HG03097 (cell line): ENCODE measurements around the gene CCSER1.
"Not testable (repeated sequence)": the region's sequence is repeated elsewhere in the genome, so short reads cannot be mapped to it uniquely, and the experiment has no call there.

Experiments used
- ATAC-seq: cut with Tn5 transposase; IDR thresholded peaks from one replicate; pipeline ENCODE4 v1.9.1; 2021; ENCODE audit not compliant: unreplicated experiment, low FRiP score

Gene CCSER1

GRCh38 chr4:90421161-90421560, 294.0 kb downstream of the CCSER1 start:
- no peak for ATAC-seq

- no peak for ATAC-seq
Measured at GRCh38 chr4:90425893-90426292, 298.7 kb downstream of the CCSER1 start.

GRCh38 chr4:90438522-90438921, 311.3 kb downstream of the CCSER1 start:
- no peak for ATAC-seq

GRCh38 chr4:90441770-90442169, 314.6 kb downstream of the CCSER1 start:
- ATAC-seq: no peak

- no peak for ATAC-seq
Measured at GRCh38 chr4:90442619-90443018, 315.4 kb downstream of the CCSER1 start.

- ATAC-seq: no peak
Measured at GRCh38 chr4:90443231-90443630, 316.0 kb downstream of the CCSER1 start.

GRCh38 chr4:90444904-90445303, 317.7 kb downstream of the CCSER1 start:
- no peak for ATAC-seq

- no peak for ATAC-seq
Measured at GRCh38 chr4:90445380-90445779, 318.2 kb downstream of the CCSER1 start.

GRCh38 chr4:90449626-90450025, 322.4 kb downstream of the CCSER1 start:
- no peak for ATAC-seq

- ATAC-seq: no peak
Measured at GRCh38 chr4:90456891-90457290, 329.7 kb downstream of the CCSER1 start.

GRCh38 chr4:90457817-90458216, 330.6 kb downstream of the CCSER1 start:
- ATAC-seq: no peak

- no peak for ATAC-seq
Measured at GRCh38 chr4:90458576-90458975, 331.4 kb downstream of the CCSER1 start.

- no peak for ATAC-seq
Measured at GRCh38 chr4:90474484-90474883, 347.3 kb downstream of the CCSER1 start.

- ATAC-seq: no peak
Measured at GRCh38 chr4:90476019-90476418, 348.8 kb downstream of the CCSER1 start.

- ATAC-seq: no peak
Measured at GRCh38 chr4:90476586-90476985, 349.4 kb downstream of the CCSER1 start.

- ATAC-seq: not testable (repeated sequence)
Measured at GRCh38 chr4:90484894-90485293, 357.7 kb downstream of the CCSER1 start.

GRCh38 chr4:90486346-90486745, 359.2 kb downstream of the CCSER1 start:
- ATAC-seq: no peak

- no peak for ATAC-seq
Measured at GRCh38 chr4:90495211-90495610, 368.0 kb downstream of the CCSER1 start.

GRCh38 chr4:90495936-90496335, 368.7 kb downstream of the CCSER1 start:
- ATAC-seq: no peak

- no peak for ATAC-seq
Measured at GRCh38 chr4:90498175-90498574, 371.0 kb downstream of the CCSER1 start.

GRCh38 chr4:90503677-90504076, 376.5 kb downstream of the CCSER1 start:
- no peak for ATAC-seq

GRCh38 chr4:90515191-90515590, 388.0 kb downstream of the CCSER1 start:
- ATAC-seq: no peak

GRCh38 chr4:90528551-90528950, 401.4 kb downstream of the CCSER1 start:
- ATAC-seq: no peak
